GM12872 (cell line): ENCODE measurements around the gene ADGRG2.

Experiments
- CTCF ChIP-seq: IDR thresholded peaks from 3 replicates; pipeline ENCODE4 v1.5.1; 2011; ENCODE audit warnings: low read depth, mild to moderate bottlenecking, low read length, moderate library complexity; ENCODE audit not compliant: insufficient read depth

ADGRG2 gene

GRCh38 chrX:18941896-18942295 is 180.4 kb downstream of the ADGRG2 start:
- no peak for TF ChIP-seq CTCF
